Measurements from ENCODE around the gene ZFHX3. TPM values are rescaled to one million over a fixed set of nuclear protein-coding genes. Genes with fewer than 3 reads are reported as not detected.

The ZFHX3 gene
- total RNA-seq = 1 to 10 TPM; 1.8 TPM

GRCh38 chr16:73047536-73048291 lies at the start of gene ZFHX3:
Gene ZFHX3, minus strand, starts transcription at chr16:73048128. Its CDS starts 87,983 bp downstream, at chr16:72960145.

Data from activated naive CD4-positive, alpha-beta T cell treated with anti-CD3 and anti-CD28 coated beads, Interleukin-2, amount 10 ng/mL, durations not matched to agents 5 hours and 36 hours (primary cell).